GM19043 (cell line): Measurements from ENCODE around the gene PDE1C.
"Not testable (repeated sequence)": the region's sequence is repeated elsewhere in the genome, so short reads cannot be mapped to it uniquely, and the experiment has no call there.

ENCODE experiments used
- ATAC-seq: cut with Tn5 transposase; IDR thresholded peaks from one replicate; pipeline ENCODE4 v1.9.1; 2021; ENCODE audit warnings: low read depth; ENCODE audit not compliant: unreplicated experiment

PDE1C gene

GRCh38 chr7:32045228-32045627 lies 25.0 kb downstream of the PDE1C start:
- ATAC-seq: no peak

- no peak for ATAC-seq
These were observed 25.5 kb downstream of the PDE1C start for GRCh38 chr7:32044739-32045138.

DNA sequence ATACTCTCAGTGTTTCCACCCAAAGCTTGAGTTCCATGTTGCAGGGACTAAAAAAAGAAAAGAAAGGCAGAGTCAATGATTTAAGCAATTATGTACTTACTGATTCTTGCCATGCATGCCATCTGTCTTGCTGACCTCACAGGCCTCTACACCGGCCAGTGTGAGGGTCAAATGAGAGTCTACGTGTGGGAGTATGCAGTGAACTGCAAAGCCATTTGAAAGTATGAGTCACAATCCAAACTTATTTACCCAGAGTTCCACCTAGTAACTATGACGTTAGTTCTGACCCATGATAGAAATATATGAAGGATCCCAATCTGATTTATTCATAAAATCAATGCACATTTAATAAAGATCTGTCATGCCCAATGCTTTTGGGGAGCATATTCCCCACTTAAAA lies 26.5 kb downstream of the PDE1C start:
- no peak for ATAC-seq

DNA sequence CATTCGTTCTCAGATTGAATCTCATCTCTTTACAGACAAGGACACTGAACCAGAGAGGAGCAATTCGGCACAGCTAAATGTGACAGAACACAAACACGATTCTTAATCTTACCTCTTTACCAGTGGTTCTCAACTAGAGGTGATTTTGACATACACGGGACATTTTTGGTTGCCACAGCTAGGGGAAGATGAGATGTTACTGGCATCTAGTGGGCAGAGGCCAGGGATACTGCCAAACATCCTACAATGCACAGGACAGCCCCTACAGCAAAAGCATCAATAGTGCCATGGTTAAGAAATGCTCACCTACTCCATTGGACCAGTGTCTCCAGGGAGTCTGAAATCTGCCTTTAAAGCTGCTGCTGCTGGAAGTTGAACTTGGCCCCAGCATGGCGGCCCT lies 27.3 kb downstream of the PDE1C start:
- no peak for ATAC-seq

DNA sequence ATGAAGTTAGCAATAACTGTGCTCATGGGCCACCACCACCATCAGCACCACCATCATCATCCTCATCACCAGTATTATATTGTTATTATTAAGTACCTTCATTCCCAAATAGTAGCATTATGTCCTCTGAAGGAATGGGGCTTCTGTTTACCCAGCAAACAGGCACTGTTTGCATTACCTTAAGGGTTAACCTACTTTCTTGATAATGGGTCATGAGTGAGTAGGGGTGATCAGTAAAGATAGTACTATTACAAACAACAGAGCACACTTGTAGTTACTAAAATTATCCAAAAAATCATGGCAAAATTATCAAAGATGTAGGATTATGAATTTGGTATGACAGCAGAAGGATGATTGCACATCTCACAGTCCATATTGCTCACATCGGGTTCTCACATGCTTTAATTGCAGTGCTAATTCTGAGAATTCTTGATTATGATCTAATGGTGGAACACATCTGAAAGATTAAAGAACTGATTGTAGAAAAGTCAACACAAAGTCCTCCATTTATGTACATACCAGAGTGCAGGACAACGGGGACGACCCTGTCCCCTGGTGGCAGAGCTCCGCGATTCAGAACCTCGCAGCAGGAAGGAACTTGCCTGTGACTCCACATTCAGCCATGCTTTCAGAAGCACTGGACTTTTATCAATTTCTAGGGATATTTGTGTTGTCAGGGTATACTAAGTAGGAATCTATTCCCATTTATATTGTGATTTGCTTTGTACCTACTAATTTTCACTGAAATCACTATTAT lies 31.0 kb downstream of the PDE1C start:
- no peak for ATAC-seq

DNA sequence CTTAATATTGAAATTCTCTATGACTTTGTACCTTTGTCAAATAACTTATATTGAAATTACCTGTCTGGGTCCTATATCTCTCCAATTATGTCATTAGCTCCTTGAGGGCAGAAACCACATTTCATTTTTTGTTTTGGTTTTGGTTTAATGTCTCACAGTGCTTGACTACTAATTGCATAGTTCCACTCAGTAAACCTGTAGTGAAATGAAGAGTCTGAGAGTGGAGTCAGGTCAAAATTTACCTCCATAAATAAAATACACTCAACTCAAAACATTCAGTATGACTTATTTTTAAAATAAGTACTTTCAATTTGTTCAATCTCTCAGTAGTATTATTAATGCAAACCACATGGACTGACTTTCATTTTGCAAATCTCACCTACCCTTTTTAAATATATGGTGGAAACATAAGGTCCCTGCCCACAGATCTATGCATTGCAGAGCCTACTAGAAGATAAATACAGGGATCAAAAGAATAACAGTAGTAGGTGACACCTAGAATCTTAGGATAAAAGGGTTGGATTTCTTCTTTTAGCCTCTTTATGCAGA lies 32.5 kb downstream of the PDE1C start:
- ATAC-seq: peak; percentile 75

GRCh38 chr7:32036557-32036956 lies 33.6 kb downstream of the PDE1C start:
- ATAC-seq: peak; percentile 36

GRCh38 chr7:32034052-32034451 lies 36.2 kb downstream of the PDE1C start:
- ATAC-seq: no peak

GRCh38 chr7:32033006-32033405 lies 37.2 kb downstream of the PDE1C start:
- ATAC-seq: no peak

DNA sequence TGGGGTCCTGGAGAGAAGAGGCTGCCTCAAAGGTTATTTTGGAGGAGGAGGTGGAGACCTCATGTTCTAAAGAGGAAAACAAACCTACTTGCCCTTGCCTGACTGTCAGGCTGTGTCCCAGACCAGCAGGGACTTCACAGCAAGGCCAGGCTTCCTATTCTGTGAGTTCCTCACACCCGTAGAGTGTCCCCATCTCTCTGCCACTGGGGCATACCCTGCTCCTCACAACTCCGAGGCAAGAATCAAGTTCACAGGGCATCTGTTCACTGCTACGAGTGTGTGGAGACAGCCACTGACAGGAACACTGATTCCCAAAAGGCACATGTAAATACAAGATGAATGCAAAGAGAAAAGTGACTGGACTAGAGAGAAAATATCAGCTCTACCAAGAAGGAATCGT lies 38.0 kb downstream of the PDE1C start:
- ATAC-seq: no peak

- no peak for ATAC-seq
These were observed 39.1 kb downstream of the PDE1C start for GRCh38 chr7:32030904-32031692.

DNA sequence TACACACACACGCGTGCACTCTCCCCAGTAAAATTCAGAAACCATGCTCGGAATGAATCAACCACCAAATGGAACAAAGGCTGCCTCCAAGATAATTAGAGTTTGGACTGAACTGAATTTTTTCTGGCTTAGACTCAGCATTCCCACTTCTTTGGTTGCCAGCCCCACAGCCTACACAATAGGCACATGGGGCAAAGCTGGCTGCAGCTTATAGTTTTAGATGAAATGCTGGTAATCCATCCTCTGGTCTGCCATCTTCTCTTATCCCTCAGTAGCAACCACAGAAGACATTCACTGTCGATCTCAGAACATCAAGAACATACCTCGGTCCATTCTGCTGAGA lies 44.2 kb downstream of the PDE1C start:
- no peak for ATAC-seq

GRCh38 chr7:32025381-32026082 lies 44.7 kb downstream of the PDE1C start:
- ATAC-seq: no peak

DNA sequence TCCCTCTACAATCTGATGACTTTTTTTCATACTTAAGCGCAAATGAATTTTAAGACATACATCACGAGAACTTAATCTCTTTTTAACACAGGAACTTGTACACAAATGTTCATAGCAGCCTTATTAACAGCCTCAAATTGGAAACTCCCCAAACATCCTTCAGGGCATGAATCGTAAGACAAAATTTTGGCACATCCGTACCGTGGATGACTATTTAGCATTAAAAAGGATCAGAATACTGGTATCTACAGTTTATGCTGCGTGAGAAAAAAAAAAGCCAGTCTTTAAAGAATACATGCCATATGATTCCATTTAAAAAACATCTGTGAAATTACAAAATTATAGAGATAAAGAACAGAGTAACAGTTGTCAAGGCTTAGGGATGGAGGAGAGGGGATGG lies 46.8 kb downstream of the PDE1C start:
- no peak for ATAC-seq

DNA sequence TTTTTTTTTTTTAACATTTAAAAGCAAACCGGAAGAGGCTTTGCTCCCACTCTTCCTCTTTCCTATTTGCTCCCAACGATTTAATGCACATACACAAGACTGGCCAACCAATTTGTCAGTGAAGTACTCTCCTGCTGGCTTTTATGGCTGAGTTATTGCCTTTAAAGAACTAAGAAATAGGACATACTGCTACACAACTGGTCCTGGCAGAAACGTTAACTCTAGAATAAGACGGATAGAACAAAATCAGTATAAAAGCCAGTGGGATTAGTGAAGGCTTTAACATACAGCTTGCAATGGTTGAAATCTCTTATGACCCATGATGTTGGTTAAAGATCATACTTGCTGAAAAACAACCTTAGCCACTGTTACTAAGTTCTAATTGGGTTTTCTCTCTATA lies 47.2 kb downstream of the PDE1C start:
- no peak for ATAC-seq

DNA sequence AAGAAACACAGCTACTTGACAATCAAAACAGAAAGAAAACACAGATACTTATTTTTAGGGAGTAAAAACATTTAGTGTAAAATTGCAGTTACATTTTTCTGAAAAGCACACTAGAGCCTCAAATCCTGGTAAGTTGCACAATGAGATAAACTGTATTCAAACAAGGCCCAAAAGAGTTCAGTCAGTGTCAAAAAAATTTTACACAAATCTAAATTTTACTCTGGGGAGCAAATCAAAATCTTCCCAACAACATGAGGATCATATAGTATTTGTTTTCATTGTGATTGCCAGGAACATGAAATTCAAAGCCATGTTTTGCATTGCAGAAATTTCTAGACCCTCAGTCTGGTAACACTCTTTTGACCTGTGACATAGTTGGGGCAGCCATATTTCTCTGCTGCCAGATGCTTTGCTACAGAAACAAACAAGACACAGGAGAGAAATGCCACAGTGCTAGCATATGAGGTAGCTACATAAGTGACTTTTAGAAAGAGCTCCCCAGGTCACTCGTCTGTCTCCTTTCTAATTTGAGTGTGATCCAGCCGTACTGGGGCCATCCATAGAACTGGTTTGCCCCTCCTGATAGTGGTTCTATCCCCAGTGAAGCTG lies 49.6 kb downstream of the PDE1C start:
- ATAC-seq: no peak

GRCh38 chr7:32018845-32019578 lies 51.2 kb downstream of the PDE1C start:
- no peak for ATAC-seq

- no peak for ATAC-seq
These were observed 55.1 kb downstream of the PDE1C start for GRCh38 chr7:32015133-32015532.

GRCh38 chr7:32013471-32013870 lies 56.7 kb downstream of the PDE1C start:
- ATAC-seq: not testable (repeated sequence)

DNA sequence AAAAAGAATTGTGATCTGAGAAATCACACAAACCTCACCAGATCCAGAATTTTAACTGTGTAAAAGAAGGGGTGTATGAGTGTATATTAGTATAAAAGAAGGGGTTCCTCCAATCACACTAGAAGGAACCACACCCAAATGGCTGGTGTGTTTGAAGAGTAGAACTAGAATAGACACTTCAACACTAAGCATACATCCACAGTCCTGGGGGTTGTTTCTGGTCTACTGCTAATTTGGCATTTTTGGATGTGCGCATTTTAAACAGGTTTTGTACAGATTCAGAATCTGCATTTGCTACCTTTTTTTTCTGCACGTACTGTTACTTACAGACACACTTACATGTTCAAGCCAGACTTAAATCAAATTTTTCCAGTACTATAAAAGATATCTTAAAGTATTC lies 64.6 kb downstream of the PDE1C start:
- ATAC-seq: no peak
